ENCODE data around the gene ARHGEF10L.

ARHGEF10L gene

DNA sequence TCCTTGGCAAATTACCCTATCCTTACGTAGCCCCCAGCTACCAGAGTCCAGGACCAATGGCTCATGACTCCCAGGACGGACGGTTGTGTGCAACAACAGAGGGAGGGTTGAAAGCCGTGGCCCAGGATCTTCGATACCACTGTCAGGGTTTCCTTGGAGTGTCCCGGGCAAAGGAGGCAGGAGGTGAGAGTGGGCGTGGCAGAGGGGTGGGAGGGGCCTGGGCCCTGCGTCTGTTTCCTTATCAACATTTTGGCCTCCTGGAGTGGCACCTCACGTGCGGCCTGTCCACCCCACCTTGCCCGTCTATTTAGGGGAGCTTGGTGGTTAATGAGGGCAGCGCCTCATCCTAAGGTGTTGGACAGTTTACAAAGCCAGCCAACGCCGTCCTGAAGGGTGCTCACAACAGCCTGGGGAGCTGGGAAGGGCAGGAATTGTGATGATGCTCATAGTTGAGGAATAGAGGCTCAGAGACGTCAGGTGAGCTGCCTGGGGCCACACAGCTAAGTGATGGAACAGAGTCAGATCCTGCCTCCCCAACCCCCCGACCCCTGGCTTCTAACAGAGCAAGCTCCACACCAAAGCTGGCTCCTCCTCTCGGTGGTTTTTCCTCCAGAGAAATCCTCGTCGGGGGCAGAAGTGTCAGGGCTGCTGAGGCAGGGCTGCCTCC is 17.4 kb upstream of the ARHGEF10L start:
- no peak for DNase-seq

- DNase-seq = no peak
These were observed 16.0 kb upstream of the ARHGEF10L start for GRCh38 chr1:17523321-17524041.

- DNase-seq = no peak
These were observed 14.9 kb upstream of the ARHGEF10L start for GRCh38 chr1:17524645-17525044.

DNA sequence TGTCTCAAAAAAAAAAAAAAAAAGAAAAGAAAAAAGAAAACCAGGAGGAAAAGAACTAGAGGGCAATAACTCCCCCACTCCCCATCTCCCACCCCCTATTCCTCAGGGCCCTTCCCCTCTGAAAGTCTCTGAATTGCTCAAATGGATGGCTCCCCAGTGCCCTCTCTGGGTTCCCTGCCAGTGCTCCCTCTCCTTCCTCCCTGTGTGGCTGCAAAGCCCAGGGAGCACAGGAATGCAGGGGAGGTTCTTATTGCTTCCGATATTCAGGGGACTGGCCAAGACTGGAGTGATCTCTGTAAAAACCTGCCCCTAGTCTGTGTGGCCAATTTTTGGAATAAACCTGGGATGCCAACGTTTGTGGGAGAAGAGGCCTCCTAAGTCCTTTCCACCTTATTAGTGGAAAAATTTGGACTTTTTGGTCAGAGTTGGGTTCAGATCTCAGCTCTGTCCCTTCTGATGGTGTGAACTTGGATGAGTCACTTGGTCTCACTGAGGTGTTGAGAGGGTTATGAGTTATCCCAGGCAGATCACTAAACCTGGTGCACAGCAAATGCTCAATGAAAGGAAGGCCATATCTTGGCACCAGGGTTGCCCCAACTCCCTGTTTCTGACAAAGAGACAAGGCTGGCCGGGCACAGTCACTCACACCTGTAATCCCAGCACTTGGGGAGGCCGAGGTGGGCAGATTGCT is 13.4 kb upstream of the ARHGEF10L start:
- no peak for DNase-seq

- no peak for DNase-seq
These were observed 12.2 kb upstream of the ARHGEF10L start for GRCh38 chr1:17527036-17527914.

GRCh38 chr1:17529381-17529780 is 10.1 kb upstream of the ARHGEF10L start:
- no peak for DNase-seq

DNA sequence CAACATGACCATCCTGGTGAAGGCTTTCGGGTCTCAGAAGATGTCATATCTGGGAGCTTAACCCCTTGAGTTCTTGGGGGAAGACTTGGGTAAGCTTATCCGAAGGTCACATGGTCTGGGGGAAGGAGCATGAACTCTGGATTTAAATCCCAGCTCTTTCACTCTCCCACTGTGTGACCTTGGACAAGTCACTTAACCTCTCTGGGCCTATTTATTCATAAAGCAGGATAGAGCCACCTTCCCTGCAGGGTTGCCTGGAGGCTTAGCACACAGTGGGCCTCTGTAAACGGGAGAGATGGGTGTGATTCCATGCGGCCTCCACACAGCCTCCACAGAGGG is 8.2 kb upstream of the ARHGEF10L start:
- no peak for DNase-seq

DNA sequence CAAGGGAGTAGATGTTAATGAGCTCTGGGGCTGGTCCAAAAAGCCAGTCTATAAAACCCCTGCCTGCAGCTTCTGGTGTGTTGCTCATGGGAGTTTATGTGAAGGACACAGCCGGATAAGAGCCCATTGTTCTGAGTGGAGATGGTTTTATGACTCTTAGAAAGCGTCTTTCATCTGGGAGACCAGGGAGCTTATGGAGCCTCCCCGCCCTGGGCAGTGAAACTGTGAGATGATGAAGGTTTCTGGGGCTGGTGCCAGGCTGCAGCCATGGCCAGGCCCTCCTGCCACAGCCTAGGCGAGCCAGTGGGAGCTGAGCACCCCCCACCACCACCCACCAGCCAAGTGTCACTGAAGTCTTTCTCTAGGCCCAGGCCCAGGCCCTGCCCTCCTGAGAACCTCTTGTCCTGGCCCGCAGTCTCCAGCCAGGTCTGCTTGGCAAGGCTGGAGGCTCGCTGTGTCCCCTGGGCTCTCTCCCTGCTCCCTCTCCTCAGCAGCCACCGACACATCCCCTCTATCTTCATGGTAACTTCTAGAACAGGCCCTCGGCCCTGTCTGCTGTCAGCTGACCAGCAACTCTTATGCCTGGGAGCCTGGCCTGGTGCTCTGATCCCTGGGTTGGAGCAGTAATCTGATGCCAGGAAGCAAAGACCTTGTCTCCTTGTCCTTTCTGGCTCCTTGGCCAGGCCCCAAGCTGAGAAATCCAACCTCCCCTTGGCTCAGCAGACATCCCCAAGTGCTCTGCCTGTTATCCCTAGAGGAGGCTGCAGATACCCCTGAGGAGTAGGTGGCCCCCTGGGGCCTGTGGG is 7.6 kb upstream of the ARHGEF10L start:
- no peak for DNase-seq

- no peak for DNase-seq
These were observed 6.3 kb upstream of the ARHGEF10L start for GRCh38 chr1:17533201-17533600.

DNA sequence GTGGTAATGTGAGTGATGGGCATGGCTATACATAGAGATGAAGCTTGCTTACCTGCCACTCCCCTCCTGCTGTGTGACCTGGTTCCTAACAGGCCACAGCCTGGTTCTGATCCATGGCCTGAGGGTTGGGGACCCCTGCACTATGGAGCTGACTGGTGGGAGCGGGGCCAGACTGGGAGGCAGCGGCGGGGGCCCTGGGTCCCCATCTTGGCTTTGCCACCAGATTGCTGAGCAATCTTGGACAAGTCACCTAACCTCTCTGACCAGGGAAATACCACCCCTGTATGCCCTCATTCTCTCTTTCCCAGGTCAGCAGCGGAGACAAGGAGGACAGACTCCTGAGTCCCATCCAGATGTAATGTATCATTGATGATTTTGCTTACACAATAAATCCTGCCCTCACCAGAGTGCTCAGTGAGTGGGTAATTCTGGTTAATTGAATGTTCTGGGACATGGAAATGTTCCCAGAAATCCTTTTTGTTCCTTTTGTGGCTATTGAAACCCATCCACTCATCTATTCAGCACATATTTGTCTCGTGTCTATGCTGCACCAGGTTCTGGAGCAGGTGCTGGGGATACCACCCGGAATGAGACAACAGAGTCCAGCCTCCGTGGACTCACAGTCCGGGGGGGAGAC is 4.1 kb upstream of the ARHGEF10L start:
- DNase-seq = no peak

DNA sequence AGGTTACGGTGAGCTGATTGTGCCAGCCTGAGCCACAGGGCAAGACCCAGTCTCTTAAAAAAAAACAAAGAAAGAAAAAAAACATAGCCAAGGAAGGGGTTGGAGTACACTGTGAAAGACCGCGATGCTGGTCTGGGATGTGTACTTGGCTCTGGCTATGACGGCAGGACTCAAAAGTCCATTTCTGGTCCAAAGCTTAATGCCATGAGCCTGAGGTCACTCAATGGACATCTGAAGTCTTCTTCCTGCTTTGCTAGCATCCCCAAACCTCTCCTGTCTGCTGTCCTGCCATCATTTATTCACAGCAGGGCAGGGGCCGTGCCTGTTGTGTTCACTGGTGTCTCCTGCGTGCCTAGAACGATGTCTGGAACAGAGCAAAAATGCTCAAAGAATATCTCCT is 1.5 kb upstream of the ARHGEF10L start:
- no peak for DNase-seq

GRCh38 chr1:17538428-17539117 is 925 bp upstream of the ARHGEF10L start:
- peak; percentile 70 for DNase-seq

GRCh38 chr1:17539118-17539476 is 401 bp upstream of the ARHGEF10L start:
- no peak for DNase-seq

DNA sequence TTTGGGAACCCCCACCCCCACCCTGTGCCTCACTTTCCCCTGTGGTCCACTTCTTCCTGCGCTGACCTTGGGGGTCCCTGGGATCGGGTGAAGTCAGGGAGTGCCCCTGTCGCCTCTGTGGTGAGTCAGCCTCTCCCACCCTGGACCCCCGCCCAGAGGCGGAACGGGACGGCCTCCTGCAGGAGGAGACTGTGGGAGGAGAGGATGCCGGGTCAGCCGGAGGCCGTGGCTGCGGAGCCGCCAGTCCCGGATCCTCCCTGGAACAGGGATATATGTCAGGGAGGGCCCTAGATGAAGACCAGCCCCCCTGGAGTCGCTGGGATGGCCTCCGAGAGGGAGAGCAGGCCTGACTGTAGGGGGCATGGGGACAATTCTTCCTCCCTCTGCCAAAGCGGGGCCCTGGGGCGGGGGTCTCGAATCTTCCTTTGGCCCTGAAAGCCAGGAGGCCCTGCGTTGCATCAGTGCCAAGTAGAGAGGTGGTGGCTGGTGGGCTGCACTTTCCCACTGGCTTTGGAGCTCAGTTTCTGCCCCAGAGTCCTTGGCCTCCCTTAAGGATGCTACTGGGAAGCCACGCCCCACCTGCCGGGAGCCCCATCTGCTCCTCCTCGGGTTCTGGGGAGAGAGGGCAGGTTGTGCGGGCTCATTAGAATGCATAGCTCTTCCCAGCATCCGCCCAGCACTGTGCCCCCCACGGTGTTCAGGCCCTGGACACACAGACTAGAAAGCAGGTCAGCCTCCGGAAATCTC is 930 bp downstream of the ARHGEF10L start:
- DNase-seq = peak; percentile 51

DNA sequence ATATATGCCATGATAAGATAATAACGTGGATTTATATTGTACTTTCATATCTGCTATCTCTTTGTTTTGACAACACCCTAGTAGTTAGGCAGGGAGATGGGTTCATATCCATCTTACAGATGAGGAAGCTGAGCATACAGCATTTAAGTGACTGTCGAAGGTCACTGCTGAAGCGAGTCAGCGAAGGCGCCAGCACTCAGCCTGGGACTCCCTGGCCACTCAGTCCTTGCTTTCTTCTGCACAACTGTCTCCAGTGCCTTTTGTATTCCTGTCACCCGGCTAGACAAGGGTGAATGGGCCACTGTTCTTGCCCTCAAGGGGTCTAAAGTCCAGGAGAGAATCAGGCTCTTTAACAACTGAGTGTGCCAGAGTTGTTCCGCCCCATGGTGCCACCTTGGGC is 3.1 kb downstream of the ARHGEF10L start:
- no peak for DNase-seq

DNA sequence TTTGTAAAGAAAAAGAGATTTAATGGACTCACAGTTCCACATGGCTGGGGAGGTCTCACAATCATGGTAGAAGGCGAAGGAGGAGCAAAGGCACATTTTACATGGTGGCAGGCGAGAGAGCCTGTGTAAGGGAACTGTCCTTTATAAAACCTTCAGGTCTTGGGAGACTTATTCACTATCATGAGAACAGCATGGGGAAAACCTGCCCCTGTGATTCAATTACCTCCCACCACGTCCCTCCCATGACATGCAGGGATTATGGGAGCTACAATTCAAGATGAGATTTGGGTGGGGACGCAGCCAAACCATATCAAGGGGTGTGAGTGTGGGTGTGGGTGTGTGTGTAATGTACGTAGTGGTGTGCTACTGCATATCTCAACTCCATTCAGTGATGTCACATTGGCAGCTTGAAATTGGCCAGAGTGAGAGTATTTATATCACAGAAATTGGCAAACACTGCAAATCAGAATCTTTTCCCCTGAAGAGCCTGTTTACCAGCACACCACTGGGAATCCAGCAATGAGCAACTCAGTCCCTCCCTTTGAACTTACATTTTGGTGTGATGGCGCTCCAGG is 5.4 kb downstream of the ARHGEF10L start:
- no peak for DNase-seq

- no peak for DNase-seq
These were observed 5.9 kb downstream of the ARHGEF10L start for GRCh38 chr1:17545356-17545755.

- DNase-seq = no peak
These were observed 7.6 kb downstream of the ARHGEF10L start for GRCh38 chr1:17546946-17547670.

- DNase-seq = no peak
These were observed 9.9 kb downstream of the ARHGEF10L start for GRCh38 chr1:17549384-17549783.
